ENCODE measurements around the gene ADAT3.

ADAT3 gene

GRCh38 chr19:1912760-1913505 lies 7.7 kb downstream of the ADAT3 start:
- no peak for DNase-seq (ENCODE audit: low read depth)

GRCh38 chr19:1913781-1914577 lies 8.8 kb downstream of the ADAT3 start:
- DNase-seq (ENCODE audit: low read depth): no peak

GRCh38 chr19:1914826-1915341 lies 9.7 kb downstream of the ADAT3 start:
- no peak for DNase-seq (ENCODE audit: low read depth)

GRCh38 chr19:1917146-1917545 lies 11.9 kb downstream of the ADAT3 start:
- DNase-seq (ENCODE audit: low read depth): no peak

GRCh38 chr19:1917926-1918325 lies 12.7 kb downstream of the ADAT3 start:
- no peak for DNase-seq (ENCODE audit: low read depth)

- no peak for DNase-seq (ENCODE audit: low read depth)
Measured at GRCh38 chr19:1918975-1919374, 13.8 kb downstream of the ADAT3 start.

- no peak for DNase-seq (ENCODE audit: low read depth)
Measured at GRCh38 chr19:1920644-1921043, 15.4 kb downstream of the ADAT3 start.

GRCh38 chr19:1921326-1921725 lies 16.1 kb downstream of the ADAT3 start:
- no peak for DNase-seq (ENCODE audit: low read depth)

- no peak for DNase-seq (ENCODE audit: low read depth)
Measured at GRCh38 chr19:1921825-1922224, 16.6 kb downstream of the ADAT3 start.

GRCh38 chr19:1922803-1923202 lies 17.6 kb downstream of the ADAT3 start:
- no peak for DNase-seq (ENCODE audit: low read depth)

- no peak for DNase-seq (ENCODE audit: low read depth)
Measured at GRCh38 chr19:1923319-1923718, 18.1 kb downstream of the ADAT3 start.

- no peak for DNase-seq (ENCODE audit: low read depth)
Measured at GRCh38 chr19:1924320-1924961, 19.2 kb downstream of the ADAT3 start.

GRCh38 chr19:1925544-1925943 lies 20.3 kb downstream of the ADAT3 start:
- no peak for DNase-seq (ENCODE audit: low read depth)

GRCh38 chr19:1929021-1929742 lies 24.0 kb downstream of the ADAT3 start:
- DNase-seq (ENCODE audit: low read depth): no peak

- DNase-seq (ENCODE audit: low read depth): no peak
Measured at GRCh38 chr19:1931445-1931844, 26.2 kb downstream of the ADAT3 start.

GRCh38 chr19:1932395-1932794 lies 27.2 kb downstream of the ADAT3 start:
- no peak for DNase-seq (ENCODE audit: low read depth)

- no peak for DNase-seq (ENCODE audit: low read depth)
Measured at GRCh38 chr19:1933244-1933643, 28.0 kb downstream of the ADAT3 start.

GRCh38 chr19:1933942-1934341 lies 28.7 kb downstream of the ADAT3 start:
- DNase-seq (ENCODE audit: low read depth): no peak

- DNase-seq (ENCODE audit: low read depth): no peak
Measured at GRCh38 chr19:1935484-1936208, 30.4 kb downstream of the ADAT3 start.

- no peak for DNase-seq (ENCODE audit: low read depth)
Measured at GRCh38 chr19:1936430-1936829, 31.2 kb downstream of the ADAT3 start.

- no peak for DNase-seq (ENCODE audit: low read depth)
Measured at GRCh38 chr19:1936916-1937610, 31.9 kb downstream of the ADAT3 start.

Data from stromal cell of bone marrow (primary cell).